OCI-LY1 (cell line): ENCODE results near the gene KCNIP4.

ENCODE experiments used
- H2AFZ ChIP-seq: fragments of 200-600 bp; sonication (generic), shearing (Covaris generic); 2 replicates; pipeline ENCODE4 v1.6.0; 2014; ENCODE audit warnings: antibody characterized with exemption, mild to moderate bottlenecking, low read length
- H3F3A ChIP-seq: fragments of 200-600 bp; sonication (generic), shearing (Covaris generic); 2 replicates; pipeline ENCODE4 v1.6.0; 2014; ENCODE audit warnings: mild to moderate bottlenecking, antibody characterized with exemption, low read length, moderate library complexity; ENCODE audit not compliant: insufficient read depth
- H3K27ac ChIP-seq: fragments of 200-600 bp; sonication (generic); 2 replicates; pipeline ENCODE4 v1.5.1; 2014; ENCODE audit warnings: low read length, mixed run types, mild to moderate bottlenecking, low read depth; ENCODE audit not compliant: poor library complexity, severe bottlenecking
- H3K27me3 ChIP-seq: fragments of 200-600 bp; sonication (generic); 2 replicates; pipeline ENCODE4 v1.6.0; 2014; ENCODE audit warnings: antibody characterized with exemption, mild to moderate bottlenecking, low read length, moderate library complexity; ENCODE audit not compliant: insufficient read depth
- H3K36me3 ChIP-seq: fragments of 200-600 bp; sonication (generic); 2 replicates; pipeline ENCODE4 v1.6.1; 2014; ENCODE audit warnings: mild to moderate bottlenecking, antibody characterized with exemption, low read length, moderate library complexity, mixed read lengths; ENCODE audit not compliant: insufficient read depth
- H3K4me1 ChIP-seq: fragments of 200-600 bp; sonication (generic); 2 replicates; pipeline ENCODE4 v1.5.1; 2014; ENCODE audit warnings: mild to moderate bottlenecking, low read length, moderate library complexity; ENCODE audit not compliant: insufficient read depth, severe bottlenecking
- H3K4me2 ChIP-seq: fragments of 200-600 bp; sonication (generic), shearing (Covaris generic); 2 replicates; pipeline ENCODE4 v1.6.1; 2014; ENCODE audit warnings: low read length
- H3K4me3 ChIP-seq: fragments of 200-600 bp; sonication (generic); 2 replicates; pipeline ENCODE4 v1.5.1; 2014; ENCODE audit warnings: low read length, low read depth, mild to moderate bottlenecking, mixed read lengths; ENCODE audit not compliant: poor library complexity, severe bottlenecking
- H3K79me2 ChIP-seq: fragments of 200-600 bp; shearing (Covaris generic); 2 replicates; pipeline ENCODE4 v1.6.1; 2016; ENCODE audit warnings: mixed run types, low read length, mixed read lengths; ENCODE audit not compliant: insufficient read depth
- H3K9ac ChIP-seq: fragments of 200-600 bp; sonication (generic), shearing (Covaris generic); 2 replicates; pipeline ENCODE4 v1.6.1; 2014; ENCODE audit warnings: mild to moderate bottlenecking, low read length, mixed read lengths
- H3K9me2 ChIP-seq: fragments of 200-600 bp; sonication (generic), shearing (Covaris generic); 2 replicates; pipeline ENCODE4 v1.6.1; 2014; ENCODE audit warnings: low read depth, mild to moderate bottlenecking, low read length, mixed read lengths
- H3K9me3 ChIP-seq: fragments of 200-600 bp; shearing (Covaris generic); 2 replicates; pipeline ENCODE4 v1.6.1; 2014; ENCODE audit warnings: low read length, mixed read lengths
- H4K20me1 ChIP-seq: fragments of 200-600 bp; sonication (generic), shearing (Covaris generic); 2 replicates; pipeline ENCODE4 v1.6.0; 2016; ENCODE audit warnings: mild to moderate bottlenecking, low read length; ENCODE audit not compliant: insufficient read depth
- CTCF ChIP-seq: fragments of 200-600 bp; sonication (generic), shearing (Covaris generic); IDR thresholded peaks from 2 replicates; pipeline ENCODE4 v1.5.1; 2017; ENCODE audit warnings: mild to moderate bottlenecking, antibody characterized with exemption, low read length, moderate library complexity, mixed read lengths
- EZH2 ChIP-seq: fragments of 200-600 bp; sonication (generic), shearing (Covaris generic); IDR thresholded peaks from 2 replicates; pipeline ENCODE4 v1.8.0; 2017; ENCODE audit warnings: borderline replicate concordance, mixed run types, mild to moderate bottlenecking, antibody characterized with exemption, low read length, moderate library complexity, mixed read lengths

Gene KCNIP4

GRCh38 chr4:20683766-20684165, 1264.8 kb downstream of the KCNIP4 start:
- no peaks in the 10 kb centered on the region for H3K9me2 ChIP-seq
- H3K9ac ChIP-seq: no peak overlapping the region
- H3K36me3 ChIP-seq: no peaks in the 10 kb centered on the region
- TF ChIP-seq CTCF: no peak
- TF ChIP-seq EZH2: no peak
- no peaks in the 10 kb centered on the region for H3K79me2 ChIP-seq
- H3K27me3 ChIP-seq: no peaks in the 10 kb centered on the region
- H3K9me3 ChIP-seq: no peaks in the 10 kb centered on the region
- H2AFZ ChIP-seq: no peak overlapping the region
- no peaks in the 10 kb centered on the region for H3K4me1 ChIP-seq
- H3F3A ChIP-seq: no peaks in the 10 kb centered on the region
- no peak overlapping the region for H3K4me2 ChIP-seq
- H4K20me1 ChIP-seq: no peaks in the 10 kb centered on the region
- H3K27ac ChIP-seq: no peak overlapping the region
- H3K4me3 ChIP-seq: no peak overlapping the region

- H2AFZ ChIP-seq: no peak overlapping the region
- no peaks in the 10 kb centered on the region for H3K4me1 ChIP-seq
- no peaks in the 10 kb centered on the region for H3K36me3 ChIP-seq
- no peak overlapping the region for H3K27ac ChIP-seq
- H3K27me3 ChIP-seq: no peaks in the 10 kb centered on the region
- H3K9me3 ChIP-seq: no peaks in the 10 kb centered on the region
- no peaks in the 10 kb centered on the region for H3F3A ChIP-seq
- no peak overlapping the region for H3K9ac ChIP-seq
- H4K20me1 ChIP-seq: no peaks in the 10 kb centered on the region
- H3K79me2 ChIP-seq: no peaks in the 10 kb centered on the region
- no peak for TF ChIP-seq CTCF
- no peak for TF ChIP-seq EZH2
- no peaks in the 10 kb centered on the region for H3K9me2 ChIP-seq
- no peak overlapping the region for H3K4me2 ChIP-seq
- H3K4me3 ChIP-seq: no peak overlapping the region
Measured at GRCh38 chr4:20682853-20683252, 1265.7 kb downstream of the KCNIP4 start.

GRCh38 chr4:20681271-20681670, 1267.3 kb downstream of the KCNIP4 start:
- H3F3A ChIP-seq: no peaks in the 10 kb centered on the region
- H3K36me3 ChIP-seq: no peaks in the 10 kb centered on the region
- H3K9me3 ChIP-seq: no peaks in the 10 kb centered on the region
- H3K9ac ChIP-seq: no peak overlapping the region
- H2AFZ ChIP-seq: no peak overlapping the region
- TF ChIP-seq EZH2: no peak
- TF ChIP-seq CTCF: no peak
- no peak overlapping the region for H3K4me3 ChIP-seq
- no peaks in the 10 kb centered on the region for H4K20me1 ChIP-seq
- no peaks in the 10 kb centered on the region for H3K79me2 ChIP-seq
- H3K27me3 ChIP-seq: no peaks in the 10 kb centered on the region
- H3K9me2 ChIP-seq: no peaks in the 10 kb centered on the region
- H3K4me2 ChIP-seq: no peak overlapping the region
- H3K4me1 ChIP-seq: no peaks in the 10 kb centered on the region
- no peak overlapping the region for H3K27ac ChIP-seq
